HG03354 (cell line): ENCODE results near the gene ATG4B.
A peak's percentile ranks its signal among the peaks of the same experiment; 100 is the strongest.

Experiments used
- ATAC-seq: cut with Tn5 transposase; IDR thresholded peaks from one replicate; pipeline ENCODE4 v1.9.1; 2021; ENCODE audit warnings: mild to moderate bottlenecking; ENCODE audit not compliant: unreplicated experiment, poor library complexity, severe bottlenecking

Gene ATG4B

GRCh38 chr2:241612156-241613016 is 25.1 kb upstream of the ATG4B start:
- ATAC-seq, result no peak

DNA sequence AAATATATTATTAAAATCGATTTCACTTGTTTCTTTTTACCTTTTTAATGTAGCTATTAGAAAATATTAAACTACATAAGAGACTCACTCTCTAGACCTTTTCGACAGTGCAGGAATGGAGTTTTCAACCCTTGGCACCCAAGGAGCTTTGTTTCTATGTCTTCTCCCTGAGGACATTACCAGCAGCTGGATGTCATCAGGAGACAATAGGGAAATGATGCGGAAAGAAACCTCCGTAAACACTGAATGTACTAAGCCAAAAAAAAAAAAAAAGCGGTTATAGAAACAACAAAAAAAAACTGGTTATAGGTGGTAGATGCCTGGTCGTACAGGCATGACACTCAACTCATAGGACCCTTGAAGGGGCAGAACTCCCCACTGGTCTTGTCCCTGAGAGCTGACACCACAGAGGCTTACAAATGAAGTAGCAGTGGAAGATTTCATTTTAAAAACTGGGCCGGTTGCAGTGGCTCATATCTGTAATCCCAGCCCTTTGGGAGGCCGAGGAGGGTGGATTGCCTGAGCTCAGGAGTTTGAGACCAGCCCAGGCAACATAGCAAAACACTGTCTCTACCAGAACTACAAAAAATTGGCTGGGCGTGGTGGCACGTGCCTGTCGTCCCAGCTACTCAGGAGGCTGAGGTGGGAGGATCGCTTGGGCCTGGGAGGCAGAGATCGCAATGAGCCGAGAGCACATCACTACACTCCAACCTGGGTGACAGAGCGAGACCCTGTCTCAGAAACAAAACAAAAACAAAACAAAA is 24.3 kb upstream of the ATG4B start:
- no peak for ATAC-seq

DNA sequence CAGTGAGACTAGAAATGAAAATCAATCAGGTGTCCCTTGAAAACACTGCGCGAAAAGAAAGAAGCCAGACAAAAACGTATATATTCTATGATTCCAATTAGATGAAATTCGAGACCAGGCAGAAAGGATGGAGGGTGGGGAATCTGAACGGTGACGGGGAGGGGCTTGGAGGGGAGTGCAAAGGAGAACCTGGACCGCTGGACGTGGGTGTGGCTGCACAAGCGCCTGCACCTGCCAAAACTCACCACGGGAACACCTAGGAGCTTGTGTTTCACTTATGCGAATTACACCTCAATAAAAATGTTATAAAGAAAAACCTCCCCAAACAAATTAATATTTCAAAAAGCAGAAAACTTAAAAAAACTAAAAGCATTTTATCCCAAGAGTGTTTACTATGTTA is 22.5 kb upstream of the ATG4B start:
- ATAC-seq, result no peak

GRCh38 chr2:241615522-241616052 is 21.9 kb upstream of the ATG4B start:
- ATAC-seq, result no peak

GRCh38 chr2:241616168-241617125 is 21.0 kb upstream of the ATG4B start:
- no peak for ATAC-seq

GRCh38 chr2:241617431-241618154 is 19.9 kb upstream of the ATG4B start:
- peak; percentile 69 for ATAC-seq

DNA sequence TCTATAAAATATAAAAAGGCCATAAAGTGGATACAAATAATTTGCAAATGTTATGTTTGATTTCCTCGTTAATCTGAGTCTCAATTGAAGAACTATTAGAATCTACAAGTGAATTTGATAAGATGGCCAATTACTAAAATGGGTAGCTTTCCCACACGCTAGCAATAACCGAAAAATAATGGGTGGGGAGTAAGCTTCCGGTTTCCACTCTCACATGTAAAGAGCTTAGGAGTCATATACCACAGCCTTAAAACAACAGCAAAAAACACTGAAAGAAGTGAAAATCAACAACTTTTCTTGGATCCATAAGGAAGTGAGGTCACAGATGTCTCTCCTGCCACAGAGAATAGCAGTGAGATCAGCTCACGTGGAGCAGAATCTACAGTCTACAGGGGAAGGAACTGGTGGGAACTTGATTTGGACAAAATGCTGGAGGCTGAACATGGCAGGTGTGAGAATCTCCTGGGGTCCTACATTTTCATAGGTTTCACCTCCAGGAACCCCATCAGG is 19.1 kb upstream of the ATG4B start:
- no peak for ATAC-seq

DNA sequence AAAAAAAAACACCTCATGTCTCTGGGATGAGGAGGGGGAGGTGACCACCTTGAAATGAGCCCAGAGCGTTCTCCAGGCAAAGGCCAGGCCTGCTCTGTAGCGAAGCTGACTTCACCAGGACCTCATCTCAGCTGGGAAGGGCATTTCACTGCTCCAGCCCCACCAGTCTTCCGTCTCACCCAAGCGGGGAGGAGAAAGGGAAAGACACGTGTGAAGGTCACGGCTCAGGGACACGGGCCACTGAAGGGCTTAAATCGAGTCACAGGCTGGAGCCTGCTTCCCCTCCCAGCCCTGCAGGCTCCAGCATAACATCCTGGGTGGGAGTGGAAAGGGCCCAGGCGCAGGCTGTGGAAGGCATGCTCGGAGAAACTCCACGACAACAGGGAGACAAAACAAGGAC is 18.7 kb upstream of the ATG4B start:
- no peak for ATAC-seq

DNA sequence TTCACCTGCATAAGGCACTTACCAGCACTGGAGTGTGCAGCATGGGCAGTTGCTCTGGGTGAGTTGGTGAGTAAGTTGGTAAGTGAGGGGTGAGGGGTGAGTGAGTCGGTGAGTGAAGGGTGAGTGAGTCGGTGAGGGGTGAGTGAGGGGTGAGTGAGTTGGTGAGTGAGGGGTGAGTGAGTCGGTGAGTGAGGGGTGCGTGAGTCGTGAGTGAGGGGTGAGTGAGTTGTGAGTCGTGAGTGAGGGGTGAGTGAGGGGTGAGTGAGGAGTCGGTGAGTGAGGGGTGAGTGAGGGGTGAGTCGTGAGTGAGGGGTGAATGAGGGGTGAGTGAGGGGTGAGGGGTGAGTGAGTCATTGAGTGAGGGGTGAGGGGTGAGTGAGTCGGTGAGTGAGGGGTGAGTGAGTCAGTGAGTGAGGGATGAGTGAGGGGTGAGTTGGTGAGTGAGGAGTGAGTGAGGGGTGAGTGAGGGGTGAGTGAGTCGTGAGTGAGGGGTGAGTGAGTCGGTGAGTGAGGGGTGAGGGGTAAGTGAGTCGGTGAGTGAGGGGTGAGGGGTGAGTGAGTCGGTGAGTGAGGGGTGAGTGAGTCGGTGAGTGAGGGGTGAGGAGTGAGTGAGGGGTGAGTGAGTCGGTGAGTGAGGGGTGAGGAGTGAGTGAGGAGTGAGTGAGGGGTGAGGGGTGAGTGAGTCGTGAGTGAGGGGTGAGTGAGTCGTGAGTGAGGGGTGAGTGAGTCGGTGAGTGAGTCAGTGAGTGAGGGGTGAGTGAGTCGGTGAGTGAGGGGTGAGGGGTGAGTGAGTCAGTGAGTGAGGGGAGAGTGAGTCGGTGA is 17.7 kb upstream of the ATG4B start:
- no peak for ATAC-seq

DNA sequence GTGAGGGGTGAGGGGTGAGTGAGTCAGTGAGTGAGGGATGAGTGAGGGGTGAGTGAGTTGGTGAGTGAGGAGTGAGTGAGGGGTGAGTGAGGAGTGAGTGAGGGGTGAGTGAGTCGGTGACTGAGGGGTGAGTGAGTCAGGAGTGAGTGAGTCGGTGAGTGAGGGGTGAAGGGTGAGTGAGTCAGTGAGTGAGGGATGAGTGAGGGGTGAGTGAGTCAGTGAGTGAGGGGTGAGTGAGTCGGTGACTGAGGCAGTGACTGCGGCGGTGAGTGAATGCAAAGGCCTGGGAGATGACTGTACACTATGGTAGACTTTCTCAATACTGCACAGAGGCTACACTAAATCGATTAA is 17.1 kb upstream of the ATG4B start:
- no peak for ATAC-seq

GRCh38 chr2:241627675-241628074 is 9.8 kb upstream of the ATG4B start:
- no peak for ATAC-seq

GRCh38 chr2:241629762-241630435 is 7.6 kb upstream of the ATG4B start:
- no peak for ATAC-seq

DNA sequence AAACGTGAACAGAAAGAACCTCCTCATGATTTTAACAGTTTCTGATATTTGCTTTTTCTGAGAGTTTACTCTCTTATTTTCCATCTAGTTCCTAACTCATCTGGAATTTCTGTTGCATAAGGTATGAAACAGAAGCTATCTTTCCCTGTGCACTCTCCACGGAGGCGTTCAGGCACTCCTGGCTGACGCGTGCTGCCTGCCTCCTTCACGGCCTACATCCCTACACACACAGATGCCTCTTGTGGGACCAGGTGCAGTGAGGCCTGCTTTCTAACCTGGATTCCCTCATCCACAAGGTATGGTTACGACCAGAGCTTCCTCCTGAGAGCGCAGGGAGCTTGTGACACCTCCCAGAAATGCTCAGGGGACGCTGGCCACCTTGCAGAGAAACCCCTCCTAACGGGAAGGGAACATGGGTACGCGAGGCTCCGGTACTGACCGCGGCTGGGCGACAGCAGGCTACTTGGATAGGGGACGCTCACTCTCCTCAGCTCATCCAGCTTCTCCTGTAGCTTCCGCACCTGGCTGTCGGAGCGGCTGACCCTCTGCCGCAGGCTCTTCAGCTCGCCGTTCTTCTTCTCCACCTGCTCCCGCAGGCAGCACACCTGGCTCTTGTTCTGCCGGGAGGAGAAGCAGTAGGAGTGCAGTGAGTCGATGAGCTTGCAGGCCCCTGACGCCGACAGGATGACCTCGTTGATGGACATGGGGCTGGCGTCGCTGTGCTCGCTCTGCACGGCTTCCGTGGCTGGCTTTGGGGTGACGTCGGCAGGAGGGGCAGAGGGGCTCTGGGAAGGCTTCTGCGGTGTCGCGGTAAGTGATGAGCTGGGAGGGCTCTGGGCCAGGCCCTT is 4.8 kb upstream of the ATG4B start:
- no peak for ATAC-seq

DNA sequence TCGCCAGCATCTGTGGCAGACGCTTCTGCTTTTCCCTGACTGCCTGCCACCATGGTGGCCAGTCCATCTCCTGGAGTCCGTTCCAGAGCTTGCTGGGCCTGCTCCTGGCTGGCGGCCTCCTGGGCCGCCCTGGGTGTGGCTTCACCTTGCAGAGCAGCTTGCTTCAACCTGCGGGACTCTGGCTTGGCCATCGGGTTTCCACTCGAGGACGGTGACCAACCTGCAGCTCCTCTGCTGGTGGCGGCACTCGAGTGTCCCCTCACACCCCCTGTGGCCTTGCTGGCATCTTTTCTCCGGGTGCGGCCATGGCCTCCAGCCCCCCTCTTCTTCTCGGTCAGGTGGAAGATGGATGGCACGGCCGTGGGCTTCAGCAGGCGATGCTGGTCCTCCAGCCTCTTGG is 3.9 kb upstream of the ATG4B start:
- ATAC-seq, result no peak

DNA sequence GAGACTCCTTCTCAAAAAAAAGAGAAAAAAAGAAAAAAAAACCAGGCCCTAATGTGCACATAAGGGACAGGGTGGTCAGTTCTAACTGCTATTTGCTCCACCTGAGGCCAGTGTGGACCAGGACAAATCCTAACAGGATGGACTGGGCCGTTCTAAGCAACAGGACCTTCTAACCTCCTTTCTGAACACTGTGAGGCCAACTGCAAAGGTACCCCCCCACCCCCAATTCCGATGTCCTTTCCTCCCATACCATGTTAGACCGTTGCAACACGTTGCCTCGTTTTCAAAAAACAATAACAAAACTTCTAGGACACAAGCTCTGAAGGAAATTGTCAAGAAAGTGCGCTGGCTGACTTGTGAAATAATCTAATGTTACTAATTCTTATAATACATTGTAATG is 1.7 kb upstream of the ATG4B start:
- ATAC-seq, result no peak

DNA sequence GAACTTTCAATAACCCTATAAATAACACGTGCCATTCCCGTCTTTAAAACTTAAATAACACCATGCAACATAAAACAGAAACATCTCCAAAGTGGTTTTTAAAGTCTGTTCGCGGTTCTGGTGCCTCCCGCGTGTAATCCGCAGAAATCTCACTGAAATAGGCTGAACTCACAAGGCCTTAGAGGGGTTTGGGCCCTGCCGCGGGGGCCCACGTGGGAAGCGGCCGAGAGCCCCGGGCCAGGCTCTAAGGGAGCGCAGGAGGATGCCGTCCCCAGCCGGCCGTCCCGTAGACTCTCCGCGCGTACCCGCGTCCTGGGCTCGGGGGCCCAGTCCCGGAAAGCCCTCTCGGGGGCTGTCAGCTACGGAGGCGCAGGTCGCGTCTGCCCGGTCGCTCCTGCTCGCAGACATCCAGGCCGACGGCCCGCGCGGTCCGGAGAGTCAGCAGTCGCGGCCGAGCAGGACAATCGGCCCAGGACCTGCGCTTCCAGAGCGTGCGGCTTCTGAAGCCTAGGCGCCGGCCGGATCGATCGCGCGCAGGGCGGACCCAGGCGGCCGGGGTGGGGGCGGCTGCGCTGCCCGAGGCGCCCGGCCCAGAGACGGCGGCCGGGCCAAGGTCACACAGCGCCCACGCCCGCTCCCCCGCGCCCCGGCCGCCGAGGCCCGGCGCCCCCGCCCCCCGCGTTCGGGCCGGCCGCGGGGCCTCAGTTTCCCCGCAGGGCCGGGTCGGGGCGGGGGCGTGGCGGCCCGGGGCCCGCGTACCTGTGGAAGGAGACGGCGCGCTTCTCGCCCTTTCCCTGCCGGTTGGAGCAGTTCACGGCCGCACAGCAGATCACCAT is 1.1 kb upstream of the ATG4B start:
- ATAC-seq, result peak; percentile 32
